Peyer's patch (tissue), 4 donors: ENCODE measurements around the gene TTC38. TPM values are rescaled to one million over a fixed set of nuclear protein-coding genes. Genes with fewer than 3 reads are reported as not detected.

Source experiments
- DNase-seq, 3 donors: peaks; one replicate each; pipeline ENCODE4 v3.0.0-alpha.2; 2017 to 2019
- H3K27ac ChIP-seq, 4 donors: fragments of 200-600 bp; sonication (generic); one replicate each; pipeline ENCODE4 v1.5.1; 2016 to 2019
- H3K27me3 ChIP-seq, 2 donors: fragments of 200-600 bp; sonication (generic); one replicate each; pipeline ENCODE4 v1.5.1; 2019
- H3K36me3 ChIP-seq, 3 donors: fragments of 200-600 bp; sonication (generic); one replicate each; pipeline ENCODE4 v1.5.1; 2016 to 2019
- H3K4me1 ChIP-seq, 4 donors: fragments of 200-600 bp; sonication (generic); one replicate each; pipeline ENCODE4 v1.5.1; 2016 to 2019
- H3K4me3 ChIP-seq, 4 donors: fragments of 200-600 bp; sonication (generic); 1 replicate in 3 of 4; 2 replicates in 1 of 4; pipeline ENCODE4 v1.5.1; 2016 to 2019; ENCODE audit warnings: mild to moderate bottlenecking in 1 of 4
- H3K9me3 ChIP-seq, 4 donors: fragments of 200-600 bp; sonication (generic); one replicate each; pipeline ENCODE4 v1.5.1; 2016 to 2019; ENCODE audit warnings: mild to moderate bottlenecking in 1 of 4
- POLR2A ChIP-seq, 2 donors: fragments of 450-650 bp; IDR thresholded peaks; one replicate each; pipeline ENCODE4 v1.5.1; 2017; ENCODE audit warnings: antibody characterized with exemption in 2 of 2, mild to moderate bottlenecking in 2 of 2, moderate library complexity in 2 of 2
- total RNA-seq, 4 donors: library from RNA; depleted of rRNA; stranded (reverse); fragments of >200 nt; gene quantifications; one replicate each; pipeline ENCODE4 v1.1.0, GENCODE V29; 2016
- TF ChIP-seq, protein P1 (sequence below), 6 experiments: fragments of 450-650 bp in 4 of 6; fragments of 200-600 bp in 2 of 6; sonication (generic) in 1 of 6; IDR thresholded peaks; one replicate each; pipeline ENCODE4 v1.5.1; 2017 to 2019; ENCODE audit warnings: antibody characterized with exemption in 6 of 6, mild to moderate bottlenecking in 3 of 6, moderate library complexity in 1 of 6

Gene TTC38
- total RNA-seq, 4 donors from 2014 or later: 173 to 606 (median 587) TPM

DNA sequence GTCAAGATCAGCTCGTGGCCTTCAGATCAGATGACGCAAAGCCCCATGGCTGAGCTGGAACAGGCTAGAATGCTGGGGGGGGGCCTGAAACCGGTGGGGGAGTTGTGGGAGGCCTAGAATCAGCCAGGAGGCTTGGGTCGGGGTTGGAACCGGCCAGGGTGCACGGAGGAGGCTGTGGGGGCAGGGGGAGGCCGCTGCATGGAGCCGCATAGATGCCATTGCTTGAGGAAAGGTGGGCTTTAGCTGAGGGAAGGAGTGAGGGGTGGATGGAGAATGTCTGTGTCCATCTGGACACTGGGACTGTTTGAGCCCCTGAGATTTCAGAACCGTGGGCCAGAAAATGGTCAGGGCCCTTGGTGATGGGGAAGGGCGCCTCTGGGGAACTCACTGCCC, 42.9 kb upstream of the TTC38 start:
- H3K4me1 ChIP-seq: no peaks in the 10 kb centered on the region
- no peaks in the 10 kb centered on the region for H3K9me3 ChIP-seq
- TF ChIP-seq, protein P1, sequence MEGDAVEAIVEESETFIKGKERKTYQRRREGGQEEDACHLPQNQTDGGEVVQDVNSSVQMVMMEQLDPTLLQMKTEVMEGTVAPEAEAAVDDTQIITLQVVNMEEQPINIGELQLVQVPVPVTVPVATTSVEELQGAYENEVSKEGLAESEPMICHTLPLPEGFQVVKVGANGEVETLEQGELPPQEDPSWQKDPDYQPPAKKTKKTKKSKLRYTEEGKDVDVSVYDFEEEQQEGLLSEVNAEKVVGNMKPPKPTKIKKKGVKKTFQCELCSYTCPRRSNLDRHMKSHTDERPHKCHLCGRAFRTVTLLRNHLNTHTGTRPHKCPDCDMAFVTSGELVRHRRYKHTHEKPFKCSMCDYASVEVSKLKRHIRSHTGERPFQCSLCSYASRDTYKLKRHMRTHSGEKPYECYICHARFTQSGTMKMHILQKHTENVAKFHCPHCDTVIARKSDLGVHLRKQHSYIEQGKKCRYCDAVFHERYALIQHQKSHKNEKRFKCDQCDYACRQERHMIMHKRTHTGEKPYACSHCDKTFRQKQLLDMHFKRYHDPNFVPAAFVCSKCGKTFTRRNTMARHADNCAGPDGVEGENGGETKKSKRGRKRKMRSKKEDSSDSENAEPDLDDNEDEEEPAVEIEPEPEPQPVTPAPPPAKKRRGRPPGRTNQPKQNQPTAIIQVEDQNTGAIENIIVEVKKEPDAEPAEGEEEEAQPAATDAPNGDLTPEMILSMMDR (IDR thresholded peaks at IDR 0.05): no peak
- TF ChIP-seq POLR2A (IDR thresholded peaks at IDR 0.05): no peak
- peaks cover 0 to 69% (median 0%) of the 10 kb centered on the region in 3 donors for H3K36me3 ChIP-seq
- H3K27ac ChIP-seq: no peak overlapping the region
- DNase-seq: no peak
- H3K27me3 ChIP-seq: no peaks in the 10 kb centered on the region
- no peak overlapping the region for H3K4me3 ChIP-seq

DNA sequence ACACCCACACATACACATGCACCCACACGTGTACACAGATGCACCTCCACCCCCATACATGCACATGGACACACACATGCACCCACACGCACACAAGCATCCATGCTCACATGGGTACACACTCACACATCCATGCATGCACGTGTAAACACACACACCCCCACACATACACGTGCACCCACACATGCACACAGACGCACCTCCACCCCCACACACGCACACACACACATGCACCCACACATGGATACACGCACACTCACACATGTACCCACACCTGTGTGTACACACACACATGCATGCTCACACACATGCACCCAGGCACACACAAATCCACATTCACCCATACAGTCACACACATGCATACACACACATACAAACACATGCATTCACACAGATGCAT, 42.2 kb upstream of the TTC38 start:
- Histone ChIP-seq H3K27me3 (no peaks in the 10 kb centered on the region), H3K4me3 (no peak overlapping the region), H3K9me3 (no peaks in the 10 kb centered on the region), H3K4me1 (no peaks in the 10 kb centered on the region), H3K36me3 (peaks cover 0 to 67% (median 0%) of the 10 kb centered on the region in 3 donors), H3K27ac (no peak overlapping the region)
- DNase-seq: no peak
- no peak for TF ChIP-seq POLR2A (IDR thresholded peaks at IDR 0.05)
- TF ChIP-seq, protein P1 (IDR thresholded peaks at IDR 0.05): no peak

DNA sequence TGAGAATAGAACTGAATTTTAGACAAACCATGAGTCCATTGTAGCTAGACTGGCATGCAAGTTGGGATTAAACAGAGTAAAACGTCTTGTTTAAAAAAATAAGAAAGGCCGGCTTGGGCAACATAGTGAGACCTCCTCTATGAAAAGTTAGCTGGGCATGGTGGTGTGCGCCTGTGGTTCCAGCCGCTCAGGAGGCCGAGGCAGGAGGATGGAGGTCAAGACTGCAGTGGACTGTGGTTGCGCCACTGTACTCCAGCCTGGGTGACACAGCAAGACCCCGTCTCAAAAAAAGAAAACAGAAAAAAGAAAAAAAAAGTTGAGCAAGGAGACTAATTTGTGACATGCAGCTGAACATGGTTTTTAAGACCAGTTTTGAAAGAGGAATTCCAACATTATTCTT, 41.2 kb upstream of the TTC38 start:
- no peak overlapping the region for H3K27ac ChIP-seq
- no peak overlapping the region for H3K4me3 ChIP-seq
- DNase-seq: no peak
- H3K27me3 ChIP-seq: no peaks in the 10 kb centered on the region
- peaks cover 0 to 64% (median 0%) of the 10 kb centered on the region in 3 donors for H3K36me3 ChIP-seq
- H3K9me3 ChIP-seq: no peaks in the 10 kb centered on the region
- TF ChIP-seq, protein P1 (IDR thresholded peaks at IDR 0.05): no peak
- TF ChIP-seq POLR2A (IDR thresholded peaks at IDR 0.05): no peak
- H3K4me1 ChIP-seq: no peaks in the 10 kb centered on the region

DNA sequence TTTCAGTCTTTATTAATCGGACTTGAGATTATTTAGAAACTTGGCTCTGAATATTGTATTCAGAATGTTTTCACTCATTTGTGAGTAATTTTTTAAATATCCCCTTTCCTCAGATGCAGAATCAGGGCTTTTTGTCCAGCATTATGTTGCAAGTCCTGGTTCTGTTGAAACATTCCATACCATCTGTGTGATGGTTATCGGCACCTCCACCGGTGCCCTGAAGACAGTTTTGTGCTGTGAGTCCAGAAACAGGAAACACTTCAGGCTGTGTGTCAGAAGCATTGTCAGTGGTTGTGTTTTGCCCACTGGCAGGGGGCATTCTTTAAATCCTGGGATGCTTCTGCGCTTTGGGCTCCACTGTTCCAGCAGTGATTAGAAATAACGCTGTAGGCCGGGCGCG, 38.1 kb upstream of the TTC38 start:
- Histone ChIP-seq H3K9me3 (no peaks in the 10 kb centered on the region), H3K27ac (no peak overlapping the region), H3K27me3 (no peaks in the 10 kb centered on the region), H3K4me1 (no peaks in the 10 kb centered on the region), H3K4me3 (no peak overlapping the region), H3K36me3 (peaks cover 0 to 61% (median 0%) of the 10 kb centered on the region in 3 donors)
- TF ChIP-seq, protein P1 (IDR thresholded peaks at IDR 0.05): no peak
- TF ChIP-seq POLR2A (IDR thresholded peaks at IDR 0.05): no peak
- DNase-seq: no peak

DNA sequence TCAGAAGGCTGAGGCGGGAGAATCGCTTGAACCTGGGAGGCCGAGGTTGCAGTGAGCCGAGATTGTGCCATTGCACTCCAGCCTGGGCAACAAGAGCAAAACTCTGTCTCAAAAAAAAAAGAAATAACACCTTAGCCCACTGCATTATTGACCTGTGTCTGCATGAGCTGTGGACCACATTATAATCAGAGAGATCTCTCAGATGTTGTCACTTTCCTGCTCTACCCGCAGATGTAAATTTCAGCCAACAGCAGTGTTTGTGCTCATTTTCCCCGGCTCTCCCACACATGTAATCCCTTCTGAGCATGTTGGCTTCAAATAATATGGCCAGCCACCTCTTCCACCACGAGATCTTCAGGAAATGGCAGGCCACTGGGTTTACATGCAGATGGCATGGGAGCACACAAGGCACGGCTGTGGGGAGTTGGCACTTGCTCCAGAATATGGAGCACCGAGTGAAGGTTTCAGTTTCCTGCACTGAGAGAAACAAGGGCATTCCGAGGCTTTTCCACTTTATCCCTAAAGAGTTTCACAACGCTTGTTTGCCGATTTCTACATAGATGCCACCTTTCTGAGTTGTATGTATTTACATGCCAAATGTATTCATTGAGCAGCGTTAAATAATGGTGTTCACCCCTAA, 37.4 kb upstream of the TTC38 start:
- TF ChIP-seq, protein P1 (IDR thresholded peaks at IDR 0.05): no peak
- TF ChIP-seq POLR2A (IDR thresholded peaks at IDR 0.05): no peak
- H3K4me3 ChIP-seq: no peak overlapping the region
- DNase-seq: no peak
- no peak overlapping the region for H3K27ac ChIP-seq
- no peaks in the 10 kb centered on the region for H3K4me1 ChIP-seq
- H3K36me3 ChIP-seq: peaks cover 0 to 58% (median 0%) of the 10 kb centered on the region in 3 donors
- H3K27me3 ChIP-seq: no peaks in the 10 kb centered on the region
- H3K9me3 ChIP-seq: no peaks in the 10 kb centered on the region
